ENCODE results near the gene INPP4A.

Gene INPP4A

DNA sequence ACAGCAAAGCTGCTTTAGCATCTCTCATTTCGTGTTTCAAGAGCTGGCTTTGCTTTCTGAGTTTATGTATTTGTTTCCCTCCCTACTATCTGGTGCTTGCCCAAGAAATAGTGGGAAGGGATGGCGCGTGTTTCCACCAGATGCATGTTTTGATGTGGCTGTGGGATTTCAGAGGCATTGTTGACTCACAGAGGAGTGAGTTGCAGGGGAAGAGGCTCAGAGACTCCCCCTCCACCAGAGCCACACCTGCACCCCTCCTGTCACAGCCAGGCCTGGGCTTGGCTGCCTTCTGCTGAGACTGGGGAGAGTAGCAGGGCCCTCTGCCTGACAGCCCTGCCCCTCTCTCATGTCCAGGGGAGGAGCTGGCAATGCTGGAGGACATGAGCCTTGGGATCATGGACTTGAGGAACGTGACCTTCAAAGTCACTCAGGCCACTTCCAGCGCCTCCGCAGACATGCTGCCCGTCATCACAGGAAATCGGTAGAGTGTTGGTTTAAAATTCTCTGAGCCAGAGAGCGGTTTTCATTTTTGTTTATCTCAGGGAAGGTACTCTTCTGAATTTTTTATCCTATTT is 120.7 kb downstream of the INPP4A start:
- no peak for DNase-seq (ENCODE audit: low read depth)

DNA sequence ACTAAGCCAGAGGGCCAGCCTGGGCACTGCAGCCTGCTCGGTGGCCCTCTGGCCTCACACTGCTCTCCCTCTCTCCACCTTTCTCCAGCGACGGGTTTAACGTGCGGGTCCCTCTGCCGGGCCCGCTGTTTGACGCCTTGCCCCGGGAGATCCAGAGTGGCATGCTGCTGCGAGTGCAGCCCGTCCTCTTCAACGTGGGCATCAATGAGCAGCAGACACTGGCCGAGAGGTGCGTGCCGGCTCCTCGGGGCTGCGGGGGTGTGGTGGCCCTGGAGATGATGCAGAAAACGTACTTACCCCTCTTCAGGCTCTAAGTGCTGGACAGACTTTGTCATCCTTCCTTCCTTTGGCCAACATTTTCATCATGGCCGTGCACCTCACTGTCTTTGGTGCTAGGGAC is 121.3 kb downstream of the INPP4A start:
- DNase-seq (ENCODE audit: low read depth): no peak

DNA sequence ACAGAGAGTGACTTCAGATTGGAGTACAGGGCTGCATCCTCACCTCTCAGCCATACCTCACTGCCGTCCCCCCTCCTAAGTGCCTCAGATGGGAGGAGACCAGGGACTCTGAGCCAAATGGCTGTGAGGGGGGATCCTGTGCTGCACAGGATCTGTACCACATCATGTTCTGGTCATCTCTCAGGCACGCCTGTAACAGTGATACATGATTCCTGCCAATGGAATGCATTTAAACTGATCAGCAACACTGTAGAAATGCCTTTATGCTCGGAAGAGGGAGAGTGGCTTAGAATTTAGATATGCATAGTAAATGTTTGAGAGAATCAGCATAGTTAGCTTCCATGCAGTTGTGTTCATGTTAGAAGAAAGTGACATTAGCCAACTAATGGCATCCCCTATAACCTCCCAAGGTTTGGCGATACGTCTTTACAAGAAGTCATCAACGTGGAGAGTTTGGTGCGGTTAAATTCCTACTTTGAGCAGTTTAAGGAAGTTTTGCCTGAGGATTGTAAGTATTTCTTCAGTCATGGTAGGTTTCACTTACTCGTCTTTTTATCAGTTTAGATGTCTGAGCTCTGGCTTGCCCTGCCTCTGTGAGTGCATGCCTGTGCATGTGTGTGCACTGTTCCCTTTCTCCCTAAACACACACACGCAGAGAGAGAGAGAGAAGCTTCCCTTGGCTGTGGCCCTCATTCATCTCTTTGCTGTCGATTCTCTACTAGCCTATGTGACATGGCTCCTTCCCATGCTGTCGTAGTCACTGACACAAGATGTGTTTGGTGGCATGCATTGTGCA is 123.7 kb downstream of the INPP4A start:
- DNase-seq (ENCODE audit: low read depth): peak; percentile 58

DNA sequence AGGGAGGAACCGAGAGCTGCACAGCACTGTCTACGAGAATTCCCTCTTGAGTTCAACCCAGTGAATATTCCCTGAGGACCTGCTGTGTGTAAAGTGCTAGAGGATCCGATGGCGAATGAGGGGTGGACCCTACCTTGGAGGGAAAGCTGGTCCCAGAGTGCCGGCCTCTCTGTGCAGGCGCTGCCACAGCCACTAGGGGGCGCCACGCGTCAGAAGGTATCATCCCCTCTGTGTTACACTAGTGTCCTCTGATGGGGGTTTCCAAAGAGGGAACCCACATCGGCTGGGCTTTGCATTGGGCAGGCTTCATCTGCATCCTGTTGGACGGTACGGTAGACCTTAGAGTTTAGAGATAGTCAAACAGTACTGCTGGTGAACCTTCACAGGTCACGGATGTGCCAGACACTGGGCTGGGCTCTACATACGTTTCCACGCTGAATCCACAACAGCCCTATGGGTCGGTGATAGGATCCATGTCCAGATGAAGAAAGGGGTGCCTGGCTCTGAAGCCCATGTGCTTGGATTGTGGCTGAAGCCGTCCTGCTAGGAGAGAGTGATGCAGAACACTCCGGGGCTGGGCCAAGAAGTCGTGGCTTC is 124.6 kb downstream of the INPP4A start:
- DNase-seq (ENCODE audit: low read depth): no peak

DNA sequence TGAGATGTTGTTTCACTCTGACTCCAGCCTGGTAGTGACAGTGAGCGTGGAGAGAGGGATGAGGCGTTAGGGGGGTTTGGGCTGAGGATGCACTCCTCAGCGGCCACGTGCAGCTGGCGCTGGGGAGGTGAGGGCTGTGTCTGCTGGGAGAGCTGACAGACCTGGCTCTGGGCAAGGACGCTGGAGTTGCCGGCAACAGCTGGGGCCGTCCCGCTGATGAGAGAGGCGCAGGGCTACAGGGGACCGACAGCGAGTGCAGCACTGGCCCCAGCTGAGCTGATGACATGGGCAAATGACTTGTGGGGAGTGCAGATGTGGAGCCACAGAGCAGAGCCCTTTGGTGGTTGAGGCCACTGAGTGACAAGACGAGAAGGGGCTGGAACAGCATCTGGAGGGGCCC is 125.3 kb downstream of the INPP4A start:
- no peak for DNase-seq (ENCODE audit: low read depth)

DNA sequence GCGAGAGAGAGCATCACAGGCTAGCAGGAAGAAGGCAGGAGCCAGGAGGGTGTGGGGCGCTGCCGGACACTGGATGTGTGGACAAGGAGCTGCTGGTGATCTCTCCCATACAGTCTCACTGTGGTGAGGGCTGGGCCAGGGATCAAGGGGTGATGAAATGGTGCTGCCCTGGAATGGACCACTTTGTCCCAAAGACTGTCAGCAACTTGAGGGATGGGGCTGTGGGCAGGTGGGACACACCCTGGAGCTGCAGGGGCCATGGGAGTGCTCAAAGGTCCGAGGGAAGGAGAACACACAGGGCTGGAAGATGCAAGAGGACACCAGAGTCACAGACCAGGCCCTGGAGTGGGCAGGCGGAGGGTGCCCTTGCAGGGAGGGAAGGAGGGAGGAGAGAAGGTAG is 125.7 kb downstream of the INPP4A start:
- no peak for DNase-seq (ENCODE audit: low read depth)

DNA sequence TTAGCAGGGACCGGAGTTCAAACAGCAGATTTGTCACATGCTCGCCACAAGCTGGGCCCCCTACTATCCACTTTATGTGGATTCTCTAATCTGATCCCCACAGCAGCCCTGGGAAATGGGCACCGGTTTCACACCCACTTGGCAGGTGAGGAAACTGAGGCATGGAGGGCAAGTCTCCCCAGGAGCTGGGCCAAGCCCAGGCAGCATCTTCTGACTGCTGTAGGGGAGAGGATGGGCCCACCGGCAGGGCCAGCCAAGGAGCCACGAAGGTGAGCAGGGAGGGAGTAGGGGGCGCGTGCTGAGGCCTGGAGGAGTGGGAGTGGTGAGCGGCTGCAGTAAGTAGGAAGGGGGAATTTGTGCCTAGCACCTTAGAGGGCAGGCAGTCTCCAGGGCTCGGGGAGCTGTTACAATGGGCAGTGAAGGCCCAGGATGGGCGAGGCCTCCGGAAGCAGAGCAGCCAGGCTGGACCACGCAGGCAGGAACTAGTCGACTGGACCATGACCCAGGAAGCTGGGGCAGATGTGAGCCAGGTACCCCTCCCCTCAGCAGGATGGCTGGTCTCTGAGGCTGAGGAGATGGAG is 126.6 kb downstream of the INPP4A start:
- DNase-seq (ENCODE audit: low read depth): no peak

DNA sequence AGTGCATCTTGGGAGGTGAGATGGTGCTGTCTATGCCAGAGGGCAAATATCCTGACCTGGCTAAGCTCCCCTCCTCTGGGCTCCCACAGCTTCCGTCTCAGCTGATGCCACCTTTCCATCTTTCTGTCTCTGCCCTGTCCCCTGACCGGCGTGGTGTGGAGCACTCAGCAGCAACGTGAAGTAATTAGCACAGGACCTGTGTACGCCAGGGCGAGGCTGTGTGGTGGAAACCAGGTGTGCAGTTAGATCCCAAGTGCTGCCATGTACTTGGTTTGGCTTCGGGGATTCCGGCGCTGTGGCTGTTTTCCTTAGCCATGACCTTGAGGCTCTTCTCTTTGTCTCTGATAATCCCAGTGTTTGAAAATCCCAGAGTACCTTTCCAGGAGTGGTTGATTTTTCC is 127.1 kb downstream of the INPP4A start:
- DNase-seq (ENCODE audit: low read depth): no peak

DNA sequence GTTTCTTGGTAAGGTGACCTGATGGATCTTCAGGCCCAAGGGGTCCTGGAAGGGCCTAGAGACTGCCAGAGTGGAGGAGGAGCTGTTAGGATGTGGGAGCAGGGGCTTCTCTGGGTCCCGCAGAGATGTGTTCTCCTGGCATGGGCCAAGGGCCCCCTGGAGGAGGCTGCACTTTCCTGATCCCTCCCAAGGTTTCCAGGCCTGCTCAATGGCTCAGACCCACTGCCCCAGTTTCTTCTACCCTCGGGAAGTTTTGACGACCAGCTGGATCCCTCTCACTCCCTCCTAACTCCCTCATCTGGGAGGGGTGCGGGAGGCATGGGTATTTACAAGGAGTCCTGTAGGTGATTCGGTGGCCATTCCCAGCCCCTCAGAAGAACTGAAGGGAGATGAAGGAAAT is 127.6 kb downstream of the INPP4A start:
- DNase-seq (ENCODE audit: low read depth): no peak

DNA sequence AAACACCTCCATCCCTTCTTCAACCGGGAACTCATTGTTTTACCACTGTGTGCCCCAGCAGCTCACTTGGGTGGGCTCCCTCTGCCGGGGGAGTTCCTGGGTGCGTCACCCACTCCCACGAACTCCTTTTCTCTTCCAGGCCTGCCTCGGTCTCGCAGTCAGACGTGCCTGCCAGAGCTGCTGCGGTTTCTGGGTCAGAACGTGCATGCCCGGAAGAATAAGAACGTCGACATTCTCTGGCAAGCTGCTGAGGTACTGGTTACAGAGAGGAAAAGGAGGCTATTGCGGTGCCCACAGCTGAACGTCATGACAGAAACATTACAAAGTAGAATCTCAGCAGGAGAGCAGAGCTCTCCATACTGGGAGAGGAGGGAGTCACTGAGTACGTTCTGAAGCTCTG is 128.0 kb downstream of the INPP4A start:
- no peak for DNase-seq (ENCODE audit: low read depth)

DNA sequence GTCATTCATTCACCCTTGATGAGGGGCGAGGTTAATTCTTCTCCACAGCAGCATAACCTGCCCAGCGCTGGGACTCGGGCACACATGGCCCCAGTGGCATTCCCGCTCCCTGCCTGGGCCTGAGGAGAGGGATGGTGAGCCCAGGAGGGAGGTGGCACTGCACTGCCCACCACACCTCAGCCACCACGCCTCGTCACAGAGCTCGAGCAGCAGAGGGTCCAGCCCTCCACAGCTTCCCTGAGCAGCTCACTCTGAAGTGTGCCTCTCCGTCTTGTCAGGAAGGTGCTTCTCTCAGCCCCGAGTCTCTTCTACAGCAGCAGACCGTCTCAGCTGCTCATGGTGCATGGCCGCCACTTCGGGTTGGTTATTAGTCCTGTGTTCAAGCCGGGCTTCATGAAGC is 128.8 kb downstream of the INPP4A start:
- DNase-seq (ENCODE audit: low read depth): no peak

DNA sequence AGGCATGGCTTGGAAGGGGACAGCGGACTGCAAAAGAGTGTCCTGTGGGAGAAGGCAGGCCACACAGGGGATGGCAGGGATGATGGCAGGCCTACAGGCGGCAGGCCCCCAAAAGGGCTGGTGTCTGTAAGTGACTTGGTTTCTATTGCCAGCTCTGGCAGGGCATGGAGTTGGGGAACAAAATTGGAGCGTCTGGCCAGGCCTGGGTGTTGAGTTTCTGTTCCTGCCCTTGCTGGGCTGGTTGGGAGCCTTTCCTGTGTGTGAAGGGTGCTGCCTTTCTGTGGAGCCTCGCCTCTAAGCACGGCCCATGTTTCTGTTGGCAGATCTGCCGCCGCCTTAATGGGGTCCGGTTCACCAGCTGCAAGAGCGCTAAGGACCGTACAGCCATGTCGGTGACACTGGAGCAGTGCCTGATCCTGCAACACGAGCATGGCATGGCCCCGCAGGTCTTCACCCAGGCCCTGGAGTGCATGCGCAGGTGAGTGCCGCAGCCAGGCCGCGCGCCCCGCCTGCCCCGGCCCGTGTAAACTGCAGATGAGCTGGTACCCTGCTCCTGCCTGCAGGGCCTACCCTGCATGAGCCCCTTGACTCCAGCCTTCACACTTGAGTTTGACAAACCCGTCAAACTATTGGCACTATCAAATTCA is 132.1 kb downstream of the INPP4A start:
- no peak for DNase-seq (ENCODE audit: low read depth)

DNA sequence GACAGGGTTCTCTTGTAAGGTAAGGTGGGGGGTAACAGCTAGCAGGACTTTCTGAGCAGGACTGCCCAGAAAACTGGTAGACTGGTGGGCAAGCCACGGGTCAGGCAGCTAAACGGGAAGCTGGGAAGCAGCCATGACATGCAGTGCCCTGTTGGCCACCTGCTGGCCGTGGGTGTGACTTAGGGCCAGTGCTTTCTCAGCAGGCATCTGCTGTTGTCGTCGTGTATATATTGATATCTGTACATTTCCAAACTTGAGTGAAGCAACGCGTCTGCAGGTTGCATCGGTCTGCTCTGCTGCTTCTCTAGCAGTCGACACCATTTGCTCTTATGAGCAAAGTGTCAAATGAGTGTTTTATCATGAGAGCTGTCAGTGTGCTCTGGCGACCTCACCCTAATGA is 132.7 kb downstream of the INPP4A start:
- DNase-seq (ENCODE audit: low read depth): no peak

DNA sequence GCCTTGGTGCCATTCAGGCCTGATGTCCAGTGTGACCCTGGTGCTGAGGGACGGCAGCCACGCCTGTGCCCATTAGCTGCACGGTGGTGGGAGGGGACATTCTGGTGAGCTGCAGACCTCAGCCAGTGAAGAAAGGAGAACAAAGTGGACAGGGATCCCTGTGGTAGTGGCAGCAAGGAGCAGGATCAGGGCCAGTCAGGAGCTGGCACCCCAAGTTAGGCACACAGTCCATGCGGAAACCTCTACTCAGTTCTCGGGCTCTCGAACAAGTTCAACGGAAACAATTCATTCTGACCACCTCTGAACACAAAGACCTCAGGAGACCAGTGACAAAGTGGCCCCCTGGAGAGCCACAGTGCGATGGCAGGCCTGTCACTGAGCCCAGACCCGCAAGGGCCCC is 133.6 kb downstream of the INPP4A start:
- no peak for DNase-seq (ENCODE audit: low read depth)

DNA sequence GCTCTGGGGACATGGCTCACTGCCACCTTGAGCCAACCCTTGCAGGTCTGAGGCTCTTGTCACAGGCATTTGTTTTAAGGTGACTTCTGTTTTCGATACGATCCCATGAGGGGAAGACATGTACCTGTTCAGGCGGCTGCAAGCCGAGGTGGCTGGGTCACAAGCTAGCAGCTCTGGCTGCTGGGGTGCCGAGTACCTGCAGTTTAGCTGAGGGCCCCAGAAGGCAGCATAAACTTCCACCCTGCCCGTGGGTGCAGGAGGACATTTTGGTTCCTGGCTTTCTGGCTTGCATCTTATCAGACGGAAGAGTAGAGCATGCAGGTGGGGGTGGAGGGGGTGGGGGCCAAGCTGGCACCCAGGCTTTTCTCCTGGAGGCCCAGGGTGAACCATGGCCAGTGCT is 135.3 kb downstream of the INPP4A start:
- DNase-seq (ENCODE audit: low read depth): no peak

DNA sequence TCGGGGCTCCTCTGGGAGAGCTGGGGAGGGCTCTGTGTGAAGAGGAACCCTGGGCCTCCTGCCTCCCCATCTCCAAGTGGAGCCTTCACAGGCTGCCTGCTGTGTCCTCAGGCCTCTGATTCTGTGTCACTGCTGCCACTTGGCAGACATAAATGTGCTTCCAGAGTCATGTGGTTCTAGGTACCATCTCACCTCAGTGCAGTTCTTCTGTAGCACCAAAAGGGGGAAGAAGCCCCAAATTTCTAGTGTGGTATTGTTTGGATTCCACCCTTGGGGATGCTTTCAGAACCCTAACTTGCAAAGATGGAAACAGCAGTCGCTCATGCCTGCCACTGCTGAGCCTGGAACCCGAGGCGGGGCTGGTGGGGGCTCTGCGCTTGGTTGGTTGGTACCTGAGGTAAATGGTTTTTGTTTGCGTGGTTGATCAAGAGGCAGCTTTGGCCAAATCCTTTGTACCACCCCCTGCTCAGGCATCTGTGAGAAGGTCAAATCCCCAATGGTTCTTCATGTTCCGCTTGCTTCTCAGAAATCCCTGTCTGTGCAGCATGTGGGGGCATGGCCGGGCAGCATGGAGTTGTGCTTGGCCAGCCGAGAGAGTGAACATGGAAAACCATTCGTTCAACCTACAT is 136.1 kb downstream of the INPP4A start:
- no peak for DNase-seq (ENCODE audit: low read depth)

DNA sequence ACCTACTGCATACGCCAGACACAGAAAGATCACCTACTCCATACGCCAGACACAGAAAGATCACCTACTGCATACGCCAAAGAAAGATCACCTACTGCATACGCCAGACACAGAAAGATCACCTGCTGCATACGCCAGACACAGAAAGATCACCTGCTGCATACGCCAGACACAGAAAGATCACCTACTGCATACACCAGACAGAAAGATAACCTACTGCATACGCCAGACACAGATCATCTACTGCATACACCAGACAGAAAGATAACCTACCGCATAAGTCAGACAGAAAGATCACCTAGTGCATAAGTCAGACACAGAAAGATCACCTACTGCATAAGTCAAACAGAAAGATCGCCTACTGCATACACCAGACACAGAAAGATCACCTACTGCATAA is 137.9 kb downstream of the INPP4A start:
- no peak for DNase-seq (ENCODE audit: low read depth)

DNA sequence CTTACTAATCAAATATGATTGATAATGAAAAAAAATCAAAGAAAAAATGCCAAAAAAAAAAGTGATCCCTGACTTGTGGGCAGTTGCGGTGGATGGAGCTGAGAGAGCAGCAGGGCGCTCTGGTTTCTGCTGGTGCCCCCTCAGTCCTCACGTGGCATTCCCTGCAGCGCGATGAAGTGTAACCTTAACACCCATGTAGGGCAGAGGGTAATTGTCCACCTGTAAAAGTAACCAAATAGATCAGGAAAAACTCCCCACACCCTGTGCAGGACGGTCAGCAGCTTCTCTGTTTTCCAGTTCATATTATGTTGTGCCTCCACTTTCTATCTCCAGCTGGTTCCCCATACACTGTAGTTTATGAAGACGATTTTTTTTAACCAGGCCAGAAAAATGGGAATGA is 138.6 kb downstream of the INPP4A start:
- no peak for DNase-seq (ENCODE audit: low read depth)

DNA sequence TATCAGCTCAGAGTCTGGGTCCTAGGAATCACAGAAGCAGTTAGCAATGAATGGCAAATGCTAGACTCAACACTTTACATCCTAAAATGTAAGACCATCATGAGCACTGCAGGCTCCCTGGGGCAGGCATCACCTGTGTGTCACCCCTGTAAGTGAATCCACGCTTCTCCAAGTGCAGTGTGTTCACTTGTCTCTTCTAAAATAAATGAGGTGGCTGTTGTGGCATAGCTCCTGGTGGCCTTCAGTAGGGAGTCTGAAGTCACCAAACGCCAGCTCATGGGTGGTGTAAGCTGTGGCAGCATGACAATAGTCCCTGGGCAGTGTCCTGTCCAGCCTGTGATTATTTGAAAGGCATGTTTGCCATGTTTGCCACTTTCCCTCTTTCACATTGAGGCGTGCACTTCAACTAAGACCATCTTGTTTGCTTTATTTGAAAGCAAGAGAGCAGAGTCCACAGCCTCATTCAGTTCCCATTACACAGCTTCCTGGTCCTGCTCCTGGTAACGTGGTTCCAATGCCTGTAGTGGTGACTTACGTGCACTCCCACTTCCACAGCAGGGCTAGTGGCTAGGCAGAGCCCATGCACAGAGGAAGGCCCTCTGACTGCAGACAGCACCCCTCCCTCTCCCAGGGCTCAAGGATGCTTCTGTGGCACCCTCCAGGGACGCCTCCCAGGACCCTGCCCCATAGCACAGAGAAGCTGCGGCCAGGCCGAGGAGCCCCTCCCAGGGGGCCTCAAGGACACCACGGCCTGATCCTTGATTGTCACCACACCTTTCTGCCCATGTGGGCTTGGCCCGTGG is 139.4 kb downstream of the INPP4A start:
- no peak for DNase-seq (ENCODE audit: low read depth)

DNA sequence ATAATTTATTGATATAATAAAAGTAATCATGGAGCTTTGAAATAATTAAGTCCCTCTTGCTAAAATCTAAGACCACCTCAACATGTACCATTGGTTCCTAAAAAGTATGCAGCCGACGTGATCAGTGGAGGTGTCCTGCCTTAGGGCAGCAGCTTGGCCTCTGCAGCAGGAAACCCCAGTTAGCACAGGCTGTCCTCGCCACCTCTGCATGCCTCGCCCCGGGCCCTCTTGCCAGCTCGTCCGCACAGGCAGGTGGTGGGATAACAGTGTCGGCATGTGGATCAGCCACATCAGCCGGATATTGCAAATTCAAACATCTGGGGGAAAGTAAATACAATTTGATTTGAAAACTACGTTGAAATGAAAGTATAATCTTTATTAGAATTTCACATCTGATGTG is 140.7 kb downstream of the INPP4A start:
- DNase-seq (ENCODE audit: low read depth): no peak

DNA sequence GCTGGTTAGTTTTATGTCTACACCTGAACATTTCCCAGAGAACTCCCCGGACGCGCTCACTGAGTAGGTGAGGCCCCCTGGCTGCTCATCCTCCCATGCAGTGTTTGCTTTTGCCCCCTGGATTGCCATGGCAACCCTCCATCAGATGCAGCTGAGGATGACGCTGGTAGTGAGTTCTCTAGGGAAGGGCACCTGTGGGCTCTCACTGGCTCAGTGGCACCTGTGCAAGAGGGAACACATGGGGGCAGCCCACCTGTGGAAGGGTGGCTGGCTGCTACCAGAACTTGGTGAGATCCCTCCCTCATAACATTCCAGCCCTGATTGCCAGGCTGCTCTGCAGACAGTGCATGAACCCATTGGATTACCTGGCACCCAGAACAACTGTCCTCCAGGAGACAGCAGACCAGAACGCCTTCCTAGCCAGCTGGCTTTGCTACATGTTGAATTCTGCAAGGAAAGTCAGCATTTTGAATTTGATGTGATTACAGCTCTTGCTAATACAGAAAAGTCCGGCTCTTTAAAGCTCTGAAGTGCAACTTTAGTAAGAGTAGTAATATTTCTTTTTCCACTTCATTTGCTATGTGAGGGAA is 142.0 kb downstream of the INPP4A start:
- no peak for DNase-seq (ENCODE audit: low read depth)

All from HS-5 (cell line).